Measurements from ENCODE around the gene ABCC4. TPM values are rescaled to one million over a fixed set of nuclear protein-coding genes. Genes with fewer than 3 reads are reported as not detected.

ABCC4 gene
- total and polyA plus RNA-seq, 4 donors = 9.4 to 25.5 (median 16.0) TPM

GRCh38 chr13:95237310-95237870 is 63.9 kb downstream of the ABCC4 start:
- Histone ChIP-seq H3K36me3 (ENCODE audit: control insufficient read depth, insufficient read depth, low read length) (no peaks in the 10 kb centered on the region), H3K4me1 (ENCODE audit: control insufficient read depth, insufficient read depth, low read length) (no peaks in the 10 kb centered on the region), H3K27ac (ENCODE audit: low read depth, low read length) (no peak overlapping the region), H3K4me3 (ENCODE audit: low read depth, low read length) (no peak overlapping the region), H3K9me3 (ENCODE audit: control insufficient read depth, insufficient read depth, low read length) (no peaks in the 10 kb centered on the region), H3K27me3 (ENCODE audit: control insufficient read depth, insufficient read depth, low read length) (no peaks in the 10 kb centered on the region)
- DNase-seq (ENCODE audit: low read depth in 4 of 6, low spot score in 6 of 6) = no peak
- 100% methylated on average over 1 of the region's 7 CpGs for WGBS (ENCODE audit: insufficient coverage)

- no peaks in the 10 kb centered on the region for H3K36me3 ChIP-seq (ENCODE audit: control insufficient read depth, insufficient read depth, low read length)
- no peaks in the 10 kb centered on the region for H3K27me3 ChIP-seq (ENCODE audit: control insufficient read depth, insufficient read depth, low read length)
- no peak overlapping the region for H3K4me3 ChIP-seq (ENCODE audit: low read depth, low read length)
- no peaks in the 10 kb centered on the region for H3K4me1 ChIP-seq (ENCODE audit: control insufficient read depth, insufficient read depth, low read length)
- no peaks in the 10 kb centered on the region for H3K9me3 ChIP-seq (ENCODE audit: control insufficient read depth, insufficient read depth, low read length)
- 97% methylated on average over 9 of the region's 9 CpGs for WGBS (ENCODE audit: insufficient coverage)
- DNase-seq (ENCODE audit: low read depth in 4 of 6, low spot score in 6 of 6) = no peak
- H3K27ac ChIP-seq (ENCODE audit: low read depth, low read length) = no peak overlapping the region
These were observed 64.5 kb downstream of the ABCC4 start for GRCh38 chr13:95236774-95237173.

DNA sequence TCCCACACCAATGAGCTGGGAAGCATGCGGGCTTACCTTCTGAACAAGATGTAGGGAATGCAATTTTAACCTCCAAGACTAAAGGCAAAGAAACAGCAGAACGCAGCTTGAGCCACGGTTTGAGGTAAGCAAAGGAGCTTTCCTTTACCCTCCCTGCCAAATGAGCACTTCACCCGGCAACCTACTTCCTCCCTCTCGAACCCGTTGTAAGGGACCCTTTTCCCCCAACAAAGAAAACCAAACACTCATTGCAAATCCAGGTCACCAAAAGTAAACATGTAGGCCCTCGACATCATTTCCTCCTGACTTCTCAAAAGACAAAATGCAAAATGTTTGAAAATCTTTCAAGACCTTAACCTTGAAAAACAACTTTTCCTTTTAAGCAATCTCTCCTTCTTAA is 65.3 kb downstream of the ABCC4 start:
- no peak overlapping the region for H3K27ac ChIP-seq (ENCODE audit: low read depth, low read length)
- no peaks in the 10 kb centered on the region for H3K9me3 ChIP-seq (ENCODE audit: control insufficient read depth, insufficient read depth, low read length)
- H3K36me3 ChIP-seq (ENCODE audit: control insufficient read depth, insufficient read depth, low read length) = no peaks in the 10 kb centered on the region
- H3K27me3 ChIP-seq (ENCODE audit: control insufficient read depth, insufficient read depth, low read length) = no peaks in the 10 kb centered on the region
- 44% methylated on average over 6 of the region's 7 CpGs for WGBS (ENCODE audit: insufficient coverage)
- no peak for DNase-seq (ENCODE audit: low read depth in 4 of 6, low spot score in 6 of 6)
- H3K4me1 ChIP-seq (ENCODE audit: control insufficient read depth, insufficient read depth, low read length) = no peaks in the 10 kb centered on the region
- no peak overlapping the region for H3K4me3 ChIP-seq (ENCODE audit: low read depth, low read length)

- Histone ChIP-seq H3K36me3 (ENCODE audit: control insufficient read depth, insufficient read depth, low read length) (no peaks in the 10 kb centered on the region), H3K27me3 (ENCODE audit: control insufficient read depth, insufficient read depth, low read length) (no peaks in the 10 kb centered on the region), H3K9me3 (ENCODE audit: control insufficient read depth, insufficient read depth, low read length) (no peaks in the 10 kb centered on the region), H3K4me3 (ENCODE audit: low read depth, low read length) (no peak overlapping the region), H3K4me1 (ENCODE audit: control insufficient read depth, insufficient read depth, low read length) (no peaks in the 10 kb centered on the region), H3K27ac (ENCODE audit: low read depth, low read length) (no peak overlapping the region)
- DNase-seq (ENCODE audit: low read depth in 4 of 6, low spot score in 6 of 6) = peak in 1 of 6 donors; percentile 23
- 80% methylated on average over 1 of the region's 3 CpGs for WGBS (ENCODE audit: insufficient coverage)
These were observed 66.0 kb downstream of the ABCC4 start for GRCh38 chr13:95235199-95235756.

GRCh38 chr13:95234242-95234641 is 67.0 kb downstream of the ABCC4 start:
- DNase-seq (ENCODE audit: low read depth in 4 of 6, low spot score in 6 of 6) = no peak
- Histone ChIP-seq H3K27ac (ENCODE audit: low read depth, low read length) (no peak overlapping the region), H3K27me3 (ENCODE audit: control insufficient read depth, insufficient read depth, low read length) (no peaks in the 10 kb centered on the region), H3K9me3 (ENCODE audit: control insufficient read depth, insufficient read depth, low read length) (no peaks in the 10 kb centered on the region), H3K4me3 (ENCODE audit: low read depth, low read length) (no peak overlapping the region), H3K4me1 (ENCODE audit: control insufficient read depth, insufficient read depth, low read length) (no peaks in the 10 kb centered on the region), H3K36me3 (ENCODE audit: control insufficient read depth, insufficient read depth, low read length) (no peaks in the 10 kb centered on the region)
- no CpG with 5 or more reads among the region's 2 CpGs for WGBS (ENCODE audit: insufficient coverage)

DNA sequence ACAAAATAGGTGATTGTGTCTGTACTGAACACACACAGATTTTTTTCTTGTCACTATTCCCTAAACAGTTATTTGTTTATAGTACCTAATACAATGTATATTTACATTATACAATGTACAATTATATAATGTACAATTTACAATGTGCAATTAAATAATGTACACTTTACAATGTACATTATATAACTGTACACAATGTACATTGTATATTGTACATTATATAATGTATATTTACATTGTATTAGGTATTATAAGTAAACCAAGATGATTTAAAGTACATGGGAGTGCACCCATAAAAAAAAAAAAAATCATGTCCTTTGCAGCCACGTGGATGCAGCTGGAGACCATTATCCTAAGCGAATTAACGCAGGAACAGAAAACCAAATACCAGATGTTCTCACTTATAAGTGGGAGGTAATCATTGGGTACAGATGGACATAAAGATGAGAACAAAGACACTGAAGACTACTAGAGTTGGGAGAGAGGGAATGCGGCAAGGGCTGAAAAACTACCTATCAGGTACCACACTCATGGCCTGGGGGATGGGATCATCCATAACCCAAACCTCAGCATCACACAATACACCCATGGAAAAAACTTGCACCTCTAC is 68.1 kb downstream of the ABCC4 start:
- Histone ChIP-seq H3K27ac (ENCODE audit: low read depth, low read length) (no peak overlapping the region), H3K4me3 (ENCODE audit: low read depth, low read length) (no peak overlapping the region), H3K36me3 (ENCODE audit: control insufficient read depth, insufficient read depth, low read length) (no peaks in the 10 kb centered on the region), H3K9me3 (ENCODE audit: control insufficient read depth, insufficient read depth, low read length) (no peaks in the 10 kb centered on the region), H3K27me3 (ENCODE audit: control insufficient read depth, insufficient read depth, low read length) (no peaks in the 10 kb centered on the region), H3K4me1 (ENCODE audit: control insufficient read depth, insufficient read depth, low read length) (no peaks in the 10 kb centered on the region)
- WGBS (ENCODE audit: insufficient coverage) = no CpG with 5 or more reads among the region's 4 CpGs
- peak in 1 of 6 donors; percentile 7 for DNase-seq (ENCODE audit: low read depth in 4 of 6, low spot score in 6 of 6)

GRCh38 chr13:95231393-95231792 is 69.9 kb downstream of the ABCC4 start:
- H3K36me3 ChIP-seq (ENCODE audit: control insufficient read depth, insufficient read depth, low read length) = no peaks in the 10 kb centered on the region
- H3K27me3 ChIP-seq (ENCODE audit: control insufficient read depth, insufficient read depth, low read length) = no peaks in the 10 kb centered on the region
- no peak overlapping the region for H3K4me3 ChIP-seq (ENCODE audit: low read depth, low read length)
- H3K9me3 ChIP-seq (ENCODE audit: control insufficient read depth, insufficient read depth, low read length) = no peaks in the 10 kb centered on the region
- 95% methylated on average over 6 of the region's 9 CpGs for WGBS (ENCODE audit: insufficient coverage)
- no peaks in the 10 kb centered on the region for H3K4me1 ChIP-seq (ENCODE audit: control insufficient read depth, insufficient read depth, low read length)
- H3K27ac ChIP-seq (ENCODE audit: low read depth, low read length) = no peak overlapping the region
- DNase-seq (ENCODE audit: low read depth in 4 of 6, low spot score in 6 of 6) = no peak

- WGBS (ENCODE audit: insufficient coverage) = 100% methylated on average over 1 of the region's 3 CpGs
- Histone ChIP-seq H3K27me3 (ENCODE audit: control insufficient read depth, insufficient read depth, low read length) (no peaks in the 10 kb centered on the region), H3K4me1 (ENCODE audit: control insufficient read depth, insufficient read depth, low read length) (no peaks in the 10 kb centered on the region), H3K4me3 (ENCODE audit: low read depth, low read length) (no peak overlapping the region), H3K9me3 (ENCODE audit: control insufficient read depth, insufficient read depth, low read length) (no peaks in the 10 kb centered on the region), H3K36me3 (ENCODE audit: control insufficient read depth, insufficient read depth, low read length) (no peaks in the 10 kb centered on the region), H3K27ac (ENCODE audit: low read depth, low read length) (no peak overlapping the region)
- no peak for DNase-seq (ENCODE audit: low read depth in 4 of 6, low spot score in 6 of 6)
These were observed 71.4 kb downstream of the ABCC4 start for GRCh38 chr13:95229855-95230254.

GRCh38 chr13:95228130-95228529 is 73.1 kb downstream of the ABCC4 start:
- Histone ChIP-seq H3K9me3 (ENCODE audit: control insufficient read depth, insufficient read depth, low read length) (no peaks in the 10 kb centered on the region), H3K36me3 (ENCODE audit: control insufficient read depth, insufficient read depth, low read length) (no peaks in the 10 kb centered on the region), H3K4me1 (ENCODE audit: control insufficient read depth, insufficient read depth, low read length) (no peaks in the 10 kb centered on the region), H3K27ac (ENCODE audit: low read depth, low read length) (no peak overlapping the region), H3K4me3 (ENCODE audit: low read depth, low read length) (no peak overlapping the region), H3K27me3 (ENCODE audit: control insufficient read depth, insufficient read depth, low read length) (no peaks in the 10 kb centered on the region)
- DNase-seq (ENCODE audit: low read depth in 4 of 6, low spot score in 6 of 6) = no peak
- WGBS (ENCODE audit: insufficient coverage) = 100% methylated on average over 1 of the region's 5 CpGs

Measured in spinal cord (tissue), 10 donors.